ENCODE data around the gene BMPR1A.

- TF ChIP-seq CTCF (IDR thresholded peaks at IDR 0.05) (no peak), POLR2A (IDR thresholded peaks at IDR 0.05) (no peak)
Measured at GRCh38 chr10:86956195-86956847, 199.9 kb downstream of the BMPR1A start.

Measured in body of pancreas (tissue), 4 donors.